Measurements from ENCODE around the gene FAM53A. TPM values are rescaled to one million over a fixed set of nuclear protein-coding genes. Genes with fewer than 3 reads are reported as not detected.
A peak's percentile ranks its signal among the peaks of the same experiment; 100 is the strongest.

Gene FAM53A
- total and polyA plus RNA-seq, 2 of the 13 experiments (the other 11 are each of a cell fraction or from before 2014, with no cell fraction given), result 0.48 to 1.1 TPM

GRCh38 chr4:1720163-1720983 is 36.3 kb upstream of the FAM53A start (continued):
- TF ChIP-seq ATF4 (CRISPR knock-in tag; IDR thresholded peaks at IDR 0.05), result peak in 1 of 2 experiments; percentile 33; a peak in 1 of 4 replicates
- no peak for TF ChIP-seq KDM4B (CRISPR knock-in tag; IDR thresholded peaks at IDR 0.05)
- no peak for TF ChIP-seq ARNT (IDR thresholded peaks at IDR 0.05)
- TF ChIP-seq MIXL1 (CRISPR knock-in tag; IDR thresholded peaks at IDR 0.05), result no peak
- no peak for TF ChIP-seq REXO4 (CRISPR knock-in tag; IDR thresholded peaks at IDR 0.05; ENCODE audit: borderline replicate concordance)
- TF ChIP-seq PBX2 (CRISPR knock-in tag; IDR thresholded peaks at IDR 0.05), result no peak
- peak; percentile 42; the same call in 1 of the 2 replicates for TF ChIP-seq POLR2AphosphoS5 (IDR thresholded peaks at IDR 0.05; ENCODE audit: low read depth, low read length)
- peak; percentile 30; the same call in 1 of the 2 replicates for TF ChIP-seq ZNF770 (CRISPR knock-in tag; IDR thresholded peaks at IDR 0.05)
- TF ChIP-seq KDM6A (CRISPR knock-in tag; IDR thresholded peaks at IDR 0.05; ENCODE audit: low read depth), result no peak
- TF ChIP-seq LCORL (IDR thresholded peaks at IDR 0.05), result no peak
- no peak for TF ChIP-seq LCORL (CRISPR knock-in tag; IDR thresholded peaks at IDR 0.05)
- no peak for TF ChIP-seq HNF4G (IDR thresholded peaks at IDR 0.05; ENCODE audit: borderline replicate concordance, low read depth, low read length)
- TF ChIP-seq HNF4G (CRISPR knock-in tag; IDR thresholded peaks at IDR 0.05; ENCODE audit: borderline replicate concordance, low read depth), result no peak; the same call in 1 of the 2 replicates
- peak; percentile 81 for TF ChIP-seq MXD1 (CRISPR knock-in tag; IDR thresholded peaks at IDR 0.05)
- no peak for TF ChIP-seq ELF1 (CRISPR knock-in tag; IDR thresholded peaks at IDR 0.05)
- TF ChIP-seq ZNF3 (CRISPR knock-in tag; IDR thresholded peaks at IDR 0.05), result no peak
- no peak for TF ChIP-seq ZBTB8A (CRISPR knock-in tag; IDR thresholded peaks at IDR 0.05; ENCODE audit: borderline replicate concordance, low read depth)
- TF ChIP-seq ZKSCAN1 (IDR thresholded peaks at IDR 0.05; ENCODE audit: low read length), result no peak
- peak; percentile 70; the same call in 1 of the 2 replicates for TF ChIP-seq NFKB2 (CRISPR knock-in tag; IDR thresholded peaks at IDR 0.05; ENCODE audit: borderline replicate concordance)
- no peak for TF ChIP-seq ZNF496 (CRISPR knock-in tag; IDR thresholded peaks at IDR 0.05; ENCODE audit: insufficient replicate concordance)
- TF ChIP-seq GFI1 (CRISPR knock-in tag; IDR thresholded peaks at IDR 0.05; ENCODE audit: borderline replicate concordance), result no peak
- no peak for TF ChIP-seq CREB1 (IDR thresholded peaks at IDR 0.05)
- no peak for TF ChIP-seq CREB1 (CRISPR knock-in tag; IDR thresholded peaks at IDR 0.05)
- TF ChIP-seq ISX (CRISPR knock-in tag; conservative IDR thresholded peaks at IDR 0.05), result no peak
- no peak for TF ChIP-seq FOXP1 (IDR thresholded peaks at IDR 0.05)
- no peak for TF ChIP-seq FOXP1 (CRISPR knock-in tag; IDR thresholded peaks at IDR 0.05)
- no peak for TF ChIP-seq ATRX (CRISPR knock-in tag; IDR thresholded peaks at IDR 0.05; ENCODE audit: borderline replicate concordance)
- no peak for TF ChIP-seq TGIF2 (CRISPR knock-in tag; IDR thresholded peaks at IDR 0.05)
- no peak for TF ChIP-seq ZNF614 (CRISPR knock-in tag; IDR thresholded peaks at IDR 0.05; ENCODE audit: borderline replicate concordance)
- TF ChIP-seq DRAP1 (CRISPR knock-in tag; IDR thresholded peaks at IDR 0.05), result no peak

Measured in HepG2 (cell line).